ENCODE measurements around the gene SYTL2. TPM values are rescaled to one million over a fixed set of nuclear protein-coding genes. Genes with fewer than 3 reads are reported as not detected.
A peak's percentile ranks its signal among the peaks of the same experiment; 100 is the strongest.
"Not testable (repeated sequence)": the region's sequence is repeated elsewhere in the genome, so short reads cannot be mapped to it uniquely, and the experiment has no call there.

Gene SYTL2
- total and polyA plus RNA-seq, 8 donors, result 21.3 to 63.3 (median 45.0) TPM

DNA sequence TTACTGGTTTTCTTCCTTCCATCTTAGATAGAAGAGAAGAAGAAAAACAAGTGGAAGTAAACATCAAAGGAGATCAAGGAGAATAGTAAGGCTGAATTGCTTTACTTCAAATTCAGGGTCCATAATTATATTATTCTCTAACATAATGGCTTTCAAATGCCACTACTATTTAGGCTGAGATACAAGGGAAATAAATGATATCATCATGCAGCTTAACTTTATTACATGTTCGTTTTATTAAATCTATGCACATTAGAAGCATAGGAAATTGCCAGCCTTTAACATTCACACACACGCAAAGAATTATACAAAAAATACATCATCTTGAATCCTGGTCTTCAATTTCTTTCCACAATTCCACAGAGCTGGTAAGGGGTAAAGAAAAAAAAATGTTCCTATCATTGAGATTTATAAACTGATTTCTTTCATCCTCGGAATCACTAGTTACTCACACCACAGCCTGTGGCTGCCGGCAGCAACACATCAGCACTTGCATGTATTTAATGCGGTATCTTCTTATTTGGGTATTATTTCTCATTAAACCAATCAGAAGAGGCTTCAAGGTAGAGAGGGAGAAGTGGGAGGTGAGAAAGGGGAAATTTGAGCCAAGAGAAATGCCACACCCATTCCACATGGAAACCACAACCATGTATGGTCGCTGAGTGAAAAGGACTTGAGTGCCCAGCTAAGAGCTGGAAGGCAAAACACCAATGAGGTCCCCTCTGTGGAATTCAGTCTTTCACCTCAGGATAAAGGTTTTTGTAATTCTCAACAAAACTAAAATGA, 26.3 kb downstream of the SYTL2 start:
- no peak for DNase-seq
- no peak overlapping the region for H3K27ac ChIP-seq
- no peaks in the 10 kb centered on the region for H3K4me1 ChIP-seq
- TF ChIP-seq, protein P1, sequence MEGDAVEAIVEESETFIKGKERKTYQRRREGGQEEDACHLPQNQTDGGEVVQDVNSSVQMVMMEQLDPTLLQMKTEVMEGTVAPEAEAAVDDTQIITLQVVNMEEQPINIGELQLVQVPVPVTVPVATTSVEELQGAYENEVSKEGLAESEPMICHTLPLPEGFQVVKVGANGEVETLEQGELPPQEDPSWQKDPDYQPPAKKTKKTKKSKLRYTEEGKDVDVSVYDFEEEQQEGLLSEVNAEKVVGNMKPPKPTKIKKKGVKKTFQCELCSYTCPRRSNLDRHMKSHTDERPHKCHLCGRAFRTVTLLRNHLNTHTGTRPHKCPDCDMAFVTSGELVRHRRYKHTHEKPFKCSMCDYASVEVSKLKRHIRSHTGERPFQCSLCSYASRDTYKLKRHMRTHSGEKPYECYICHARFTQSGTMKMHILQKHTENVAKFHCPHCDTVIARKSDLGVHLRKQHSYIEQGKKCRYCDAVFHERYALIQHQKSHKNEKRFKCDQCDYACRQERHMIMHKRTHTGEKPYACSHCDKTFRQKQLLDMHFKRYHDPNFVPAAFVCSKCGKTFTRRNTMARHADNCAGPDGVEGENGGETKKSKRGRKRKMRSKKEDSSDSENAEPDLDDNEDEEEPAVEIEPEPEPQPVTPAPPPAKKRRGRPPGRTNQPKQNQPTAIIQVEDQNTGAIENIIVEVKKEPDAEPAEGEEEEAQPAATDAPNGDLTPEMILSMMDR (IDR thresholded peaks at IDR 0.05), result no peak
- H3K9me3 ChIP-seq, result peaks cover 0 to 8% of the 10 kb centered on the region in 2 donors
- H3K4me3 ChIP-seq, result no peak overlapping the region
- H3K36me3 ChIP-seq, result no peaks in the 10 kb centered on the region
- ATAC-seq, result no peak
- H3K27me3 ChIP-seq, result no peaks in the 10 kb centered on the region
- intact Hi-C loops (cut with DNase I), result no loop called here

DNA sequence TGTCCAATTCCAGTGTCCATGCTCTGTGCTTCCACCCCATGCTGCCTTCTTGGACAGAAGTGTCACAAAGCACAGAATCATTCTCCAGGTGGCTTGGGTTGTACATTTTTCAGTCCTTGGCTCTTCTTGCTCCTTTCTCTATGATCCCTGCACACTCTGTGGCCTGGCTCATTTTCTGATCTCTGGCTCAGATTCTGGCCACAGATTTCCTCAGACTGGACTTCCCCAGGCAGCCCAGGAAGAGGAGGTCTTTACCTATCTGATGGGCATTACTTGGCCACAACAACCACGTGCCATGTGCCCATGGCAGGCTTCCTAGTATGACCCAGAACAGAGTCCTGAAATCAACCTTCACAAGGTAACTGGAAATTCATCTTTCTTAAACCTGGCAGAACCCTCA, 27.2 kb downstream of the SYTL2 start:
- no peak overlapping the region for H3K27ac ChIP-seq
- H3K36me3 ChIP-seq, result no peaks in the 10 kb centered on the region
- TF ChIP-seq, protein P1 (IDR thresholded peaks at IDR 0.05), result no peak
- ATAC-seq, result no peak
- no peak overlapping the region for H3K4me3 ChIP-seq
- no peak for DNase-seq
- intact Hi-C loops (cut with DNase I), result no loop called here
- peaks cover 0 to 8% of the 10 kb centered on the region in 2 donors for H3K9me3 ChIP-seq
- no peaks in the 10 kb centered on the region for H3K27me3 ChIP-seq
- H3K4me1 ChIP-seq, result no peaks in the 10 kb centered on the region

DNA sequence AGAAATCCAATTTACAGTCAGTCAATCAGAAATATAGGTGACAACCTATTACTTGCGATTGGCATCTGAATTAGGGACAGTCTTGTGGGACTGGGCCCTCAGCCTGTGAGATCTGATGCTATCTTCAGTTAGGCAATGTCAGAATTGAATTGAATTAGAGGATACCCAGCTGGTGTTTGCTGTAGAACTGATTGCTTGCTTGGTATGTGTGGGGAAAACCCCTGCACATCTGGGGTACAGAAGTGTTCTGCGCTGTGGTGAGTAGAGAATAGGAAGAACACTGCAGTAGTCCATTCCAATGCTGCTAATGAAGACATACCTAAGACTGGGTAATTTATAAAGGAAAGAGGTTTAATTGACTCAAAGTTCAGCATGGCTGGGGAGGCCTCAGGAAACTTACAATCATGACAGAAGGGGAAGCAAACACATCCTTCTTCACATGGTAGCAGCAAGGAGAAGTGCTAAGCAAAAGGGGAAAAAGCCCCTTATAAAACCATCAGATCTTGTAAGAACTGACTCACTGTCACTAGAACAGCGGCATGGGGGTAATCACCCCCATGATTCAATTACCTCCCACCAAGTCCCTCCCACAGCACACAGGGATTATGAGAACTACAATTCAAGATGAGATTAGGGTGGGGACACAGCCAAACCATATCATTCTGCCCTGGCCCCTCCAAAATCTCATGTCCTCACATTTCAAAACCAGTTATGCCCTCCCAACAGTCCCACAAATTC, 30.0 kb downstream of the SYTL2 start:
- intact Hi-C loops (cut with DNase I); H3K27me3 ChIP-seq; ATAC-seq; H3K9me3 ChIP-seq; DNase-seq; H3K4me3 ChIP-seq; H3K4me1 ChIP-seq; H3K27ac ChIP-seq; H3K36me3 ChIP-seq: not testable (repeated sequence)

DNA sequence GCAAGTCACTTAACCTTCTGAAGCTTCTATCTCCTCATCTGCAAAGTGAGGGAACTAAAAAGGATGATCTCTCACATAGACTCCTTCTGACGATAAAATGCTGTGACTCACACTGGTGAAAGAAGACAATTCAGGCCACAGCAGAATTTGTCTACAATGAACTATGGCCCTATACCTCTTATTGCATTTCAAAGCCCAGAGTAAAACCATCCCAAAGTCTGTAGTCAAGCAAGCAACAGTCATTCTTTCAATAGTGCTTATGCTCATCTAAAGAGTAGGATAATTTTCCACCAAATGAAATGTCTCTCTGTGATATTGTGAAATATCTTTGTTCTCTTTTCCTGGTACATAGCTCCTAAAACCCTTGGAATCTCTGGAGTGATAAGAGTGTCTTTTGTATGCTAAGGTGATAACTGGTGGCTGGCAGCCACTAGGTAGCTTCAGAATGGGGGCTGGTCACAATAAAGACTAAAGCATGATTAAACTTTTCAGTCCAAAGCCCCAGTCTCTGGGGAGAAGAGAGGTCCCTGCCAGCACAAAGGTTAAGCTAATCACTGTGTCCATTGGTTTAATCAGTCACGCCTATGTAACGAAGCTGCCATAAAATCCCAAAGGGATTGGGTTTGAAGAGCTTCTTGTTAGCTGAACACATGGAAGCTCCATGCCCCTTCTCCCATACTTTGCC, 30.8 kb downstream of the SYTL2 start:
- Histone ChIP-seq H3K4me1 (no peaks in the 10 kb centered on the region), H3K4me3 (no peak overlapping the region), H3K27ac (no peak overlapping the region), H3K9me3 (peaks cover 0 to 8% of the 10 kb centered on the region in 2 donors), H3K27me3 (no peaks in the 10 kb centered on the region), H3K36me3 (no peaks in the 10 kb centered on the region)
- TF ChIP-seq, protein P1 (IDR thresholded peaks at IDR 0.05), result no peak
- ATAC-seq, result no peak
- intact Hi-C loops (cut with DNase I), result no loop called here
- no peak for DNase-seq

DNA sequence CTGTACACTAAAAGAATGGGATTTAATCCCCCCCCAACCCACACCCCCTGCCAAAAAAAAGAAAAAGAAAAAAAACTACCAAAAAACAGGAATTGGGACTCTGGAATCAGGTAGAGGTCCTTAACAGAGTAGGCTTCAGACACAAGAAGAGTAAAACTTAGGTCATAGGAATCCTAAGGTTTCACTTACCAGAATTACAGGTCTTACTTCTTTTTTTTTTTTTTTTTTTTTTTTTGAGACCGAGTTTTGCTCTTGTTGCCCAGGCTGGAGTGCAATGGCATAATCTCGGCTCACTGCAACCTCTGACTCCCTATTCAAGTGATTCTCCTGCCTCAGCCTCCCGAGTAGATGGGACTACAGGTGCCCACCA, 33.4 kb downstream of the SYTL2 start:
- H3K4me1 ChIP-seq; H3K9me3 ChIP-seq; intact Hi-C loops (cut with DNase I); H3K27ac ChIP-seq; DNase-seq; H3K27me3 ChIP-seq; H3K4me3 ChIP-seq; H3K36me3 ChIP-seq: not testable (repeated sequence)
- ATAC-seq, result peak; percentile 38

All from left lung (tissue), 10 donors.